NB4 (cell line): ENCODE measurements around the gene CCL4.

Source experiments
- DNase-seq: peaks from one replicate; pipeline ENCODE4 v3.0.0; 2010; ENCODE audit warnings: low read depth
- H3K4me3 ChIP-seq: one replicate; pipeline ENCODE4 v1.5.1; 2011; ENCODE audit warnings: mild to moderate bottlenecking, low read depth, low read length, moderate library complexity
- CTCF ChIP-seq: IDR thresholded peaks from one replicate; pipeline ENCODE4 v1.5.1; 2012; ENCODE audit warnings: low read depth, low read length
- MAX ChIP-seq: IDR thresholded peaks from 2 replicates; pipeline ENCODE4 v1.6.1; 2011; ENCODE audit warnings: low read depth, low read length
- MYC ChIP-seq: IDR thresholded peaks from 2 replicates; pipeline ENCODE4 v1.6.1; 2011; ENCODE audit warnings: low read depth, low read length
- POLR2A ChIP-seq: IDR thresholded peaks from 2 replicates; pipeline ENCODE4 v1.6.1; 2011; ENCODE audit warnings: mild to moderate bottlenecking; ENCODE audit not compliant: insufficient read length; ENCODE audit errors: extremely low read depth

Gene CCL4

GRCh38 chr17:36142235-36142634 lies 38.6 kb downstream of the CCL4 start:
- DNase-seq: no peak
- no peak for TF ChIP-seq MAX
- TF ChIP-seq CTCF: no peak
- no peak for TF ChIP-seq POLR2A
- TF ChIP-seq MYC: no peak
- no peak overlapping the region for H3K4me3 ChIP-seq

- no peak for TF ChIP-seq POLR2A
- TF ChIP-seq MYC: no peak
- no peak for TF ChIP-seq MAX
- TF ChIP-seq CTCF: no peak
- H3K4me3 ChIP-seq: no peak overlapping the region
- no peak for DNase-seq
Measured at GRCh38 chr17:36142806-36143205, 39.2 kb downstream of the CCL4 start.

- TF ChIP-seq POLR2A: no peak
- TF ChIP-seq MYC: no peak
- no peak for TF ChIP-seq MAX
- no peak for TF ChIP-seq CTCF
- DNase-seq: peak; percentile 41
- H3K4me3 ChIP-seq: no peak overlapping the region
Measured at GRCh38 chr17:36144014-36144413, 40.4 kb downstream of the CCL4 start.

- no peak overlapping the region for H3K4me3 ChIP-seq
- no peak for DNase-seq
- no peak for TF ChIP-seq CTCF
- TF ChIP-seq MAX: no peak
- TF ChIP-seq POLR2A: no peak
- TF ChIP-seq MYC: no peak
Measured at GRCh38 chr17:36144981-36145729, 41.5 kb downstream of the CCL4 start.

- no peak for DNase-seq
- H3K4me3 ChIP-seq: no peak overlapping the region
- TF ChIP-seq CTCF: no peak
- TF ChIP-seq POLR2A: no peak
- TF ChIP-seq MAX: no peak
- TF ChIP-seq MYC: no peak
Measured at GRCh38 chr17:36147601-36148000, 44.0 kb downstream of the CCL4 start.
